ENCODE results near the gene TAOK1. TPM values are rescaled to one million over a fixed set of nuclear protein-coding genes. Genes with fewer than 3 reads are reported as not detected.

TAOK1 gene
- total RNA-seq, 1 experiment from 2014 or later, result 87.1 TPM

DNA sequence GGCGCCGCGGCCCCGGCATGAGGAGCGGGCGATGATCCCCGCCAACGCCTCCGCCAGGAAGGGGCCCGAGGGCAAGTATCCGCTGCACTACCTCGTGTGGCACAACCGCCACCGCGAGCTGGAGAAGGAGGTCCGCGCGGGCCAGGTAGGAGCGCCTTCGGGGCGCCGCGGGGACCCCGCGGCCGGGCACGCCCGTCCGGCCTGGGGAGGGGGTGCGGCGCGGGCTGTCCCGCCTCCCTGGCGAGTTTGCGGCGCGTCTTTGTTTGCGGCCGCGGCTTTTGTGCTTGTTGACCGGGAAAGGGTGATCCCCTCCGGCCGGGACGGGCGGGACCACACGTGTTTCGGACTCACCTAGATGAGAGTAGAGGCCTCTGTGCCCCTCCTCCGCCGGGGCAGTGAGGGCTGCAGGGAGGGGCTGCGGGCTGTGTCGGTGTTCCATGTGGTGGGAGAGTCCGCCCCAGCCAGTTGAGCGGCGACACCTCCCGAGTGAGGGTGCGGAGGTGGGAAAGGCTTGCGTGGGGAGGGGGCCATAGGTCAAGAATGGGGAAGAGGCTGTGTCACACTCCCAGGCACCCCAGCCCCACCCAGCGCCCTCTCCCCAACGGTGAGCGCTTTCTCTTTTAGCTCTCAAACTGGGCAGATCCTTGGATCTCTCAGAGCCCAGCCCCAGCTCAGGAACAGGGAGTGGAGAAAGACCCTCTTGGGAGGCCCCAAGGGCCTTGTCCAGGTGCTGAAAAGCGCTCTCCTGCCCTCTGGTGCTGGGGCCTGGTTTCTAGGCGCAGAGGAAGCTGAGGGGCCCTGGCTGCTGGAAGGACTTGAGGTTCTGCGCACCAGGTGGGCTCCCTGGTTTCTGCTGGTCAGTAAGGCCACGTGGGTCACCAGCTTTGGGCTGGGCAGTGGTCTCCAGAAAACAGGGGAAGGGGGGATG lies 203.7 kb downstream of the TAOK1 start (continued):
- TF ChIP-seq, protein P1, sequence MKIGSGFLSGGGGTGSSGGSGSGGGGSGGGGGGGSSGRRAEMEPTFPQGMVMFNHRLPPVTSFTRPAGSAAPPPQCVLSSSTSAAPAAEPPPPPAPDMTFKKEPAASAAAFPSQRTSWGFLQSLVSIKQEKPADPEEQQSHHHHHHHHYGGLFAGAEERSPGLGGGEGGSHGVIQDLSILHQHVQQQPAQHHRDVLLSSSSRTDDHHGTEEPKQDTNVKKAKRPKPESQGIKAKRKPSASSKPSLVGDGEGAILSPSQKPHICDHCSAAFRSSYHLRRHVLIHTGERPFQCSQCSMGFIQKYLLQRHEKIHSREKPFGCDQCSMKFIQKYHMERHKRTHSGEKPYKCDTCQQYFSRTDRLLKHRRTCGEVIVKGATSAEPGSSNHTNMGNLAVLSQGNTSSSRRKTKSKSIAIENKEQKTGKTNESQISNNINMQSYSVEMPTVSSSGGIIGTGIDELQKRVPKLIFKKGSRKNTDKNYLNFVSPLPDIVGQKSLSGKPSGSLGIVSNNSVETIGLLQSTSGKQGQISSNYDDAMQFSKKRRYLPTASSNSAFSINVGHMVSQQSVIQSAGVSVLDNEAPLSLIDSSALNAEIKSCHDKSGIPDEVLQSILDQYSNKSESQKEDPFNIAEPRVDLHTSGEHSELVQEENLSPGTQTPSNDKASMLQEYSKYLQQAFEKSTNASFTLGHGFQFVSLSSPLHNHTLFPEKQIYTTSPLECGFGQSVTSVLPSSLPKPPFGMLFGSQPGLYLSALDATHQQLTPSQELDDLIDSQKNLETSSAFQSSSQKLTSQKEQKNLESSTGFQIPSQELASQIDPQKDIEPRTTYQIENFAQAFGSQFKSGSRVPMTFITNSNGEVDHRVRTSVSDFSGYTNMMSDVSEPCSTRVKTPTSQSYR (CRISPR knock-in tag; IDR thresholded peaks at IDR 0.05), result peak; percentile 77; the same call in 1 of the 2 replicates
- no peak for TF ChIP-seq ELF4 (CRISPR knock-in tag; IDR thresholded peaks at IDR 0.05; ENCODE audit: low read depth)
- TF ChIP-seq ZNF232 (CRISPR knock-in tag; IDR thresholded peaks at IDR 0.05), result no peak
- peak; percentile 98 for TF ChIP-seq SMAD4 (CRISPR knock-in tag; IDR thresholded peaks at IDR 0.05)
- no peak for TF ChIP-seq ZNF138 (CRISPR knock-in tag; conservative IDR thresholded peaks at IDR 0.05)
- TF ChIP-seq, protein P2, sequence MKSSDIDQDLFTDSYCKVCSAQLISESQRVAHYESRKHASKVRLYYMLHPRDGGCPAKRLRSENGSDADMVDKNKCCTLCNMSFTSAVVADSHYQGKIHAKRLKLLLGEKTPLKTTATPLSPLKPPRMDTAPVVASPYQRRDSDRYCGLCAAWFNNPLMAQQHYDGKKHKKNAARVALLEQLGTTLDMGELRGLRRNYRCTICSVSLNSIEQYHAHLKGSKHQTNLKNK (CRISPR knock-in tag; IDR thresholded peaks at IDR 0.05), result no peak
- peak; percentile 66; the same call in 1 of the 2 replicates for TF ChIP-seq RELA (CRISPR knock-in tag; IDR thresholded peaks at IDR 0.05; ENCODE audit: borderline replicate concordance)
- TF ChIP-seq FOXK1 (CRISPR knock-in tag; IDR thresholded peaks at IDR 0.05), result peak; percentile 48; the same call in 1 of the 2 replicates
- TF ChIP-seq ZNF423 (CRISPR knock-in tag; IDR thresholded peaks at IDR 0.05), result no peak
- TF ChIP-seq, protein P3, sequence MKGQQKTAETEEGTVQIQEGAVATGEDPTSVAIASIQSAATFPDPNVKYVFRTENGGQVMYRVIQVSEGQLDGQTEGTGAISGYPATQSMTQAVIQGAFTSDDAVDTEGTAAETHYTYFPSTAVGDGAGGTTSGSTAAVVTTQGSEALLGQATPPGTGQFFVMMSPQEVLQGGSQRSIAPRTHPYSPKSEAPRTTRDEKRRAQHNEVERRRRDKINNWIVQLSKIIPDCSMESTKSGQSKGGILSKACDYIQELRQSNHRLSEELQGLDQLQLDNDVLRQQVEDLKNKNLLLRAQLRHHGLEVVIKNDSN (CRISPR knock-in tag; IDR thresholded peaks at IDR 0.05), result peak; percentile 80
- TF ChIP-seq NFE2L1 (CRISPR knock-in tag; IDR thresholded peaks at IDR 0.05), result peak; percentile 62; the same call in 1 of the 2 replicates
- TF ChIP-seq NR1H2 (CRISPR knock-in tag; IDR thresholded peaks at IDR 0.05), result peak; percentile 58; the same call in 1 of the 2 replicates
- no peak for TF ChIP-seq ETV6 (CRISPR knock-in tag; IDR thresholded peaks at IDR 0.05)
- TF ChIP-seq TEAD1 (CRISPR knock-in tag; IDR thresholded peaks at IDR 0.05), result 0 out of 2 replicates have a peak, but pooled peaks have one; percentile 40
- peak; percentile 56; the same call in 1 of the 2 replicates for TF ChIP-seq ERG (CRISPR knock-in tag; IDR thresholded peaks at IDR 0.05)
- TF ChIP-seq NR3C1 (CRISPR knock-in tag; conservative IDR thresholded peaks at IDR 0.05; ENCODE audit: low read depth), result no peak; the same call in 1 of the 2 replicates
- TF ChIP-seq USF2 (CRISPR knock-in tag; IDR thresholded peaks at IDR 0.05), result no peak; the same call in 1 of the 2 replicates
- TF ChIP-seq IRF2 (CRISPR knock-in tag; IDR thresholded peaks at IDR 0.05; ENCODE audit: borderline replicate concordance, low read depth), result peak; percentile 73; the same call in 1 of the 2 replicates
- peak; percentile 5; the same call in 1 of the 2 replicates for TF ChIP-seq HMGXB4 (CRISPR knock-in tag; IDR thresholded peaks at IDR 0.05)
- no peak for TF ChIP-seq EMX1 (CRISPR knock-in tag; IDR thresholded peaks at IDR 0.05)
- TF ChIP-seq ZBTB21 (CRISPR knock-in tag; IDR thresholded peaks at IDR 0.05; ENCODE audit: borderline replicate concordance), result peak; percentile 66; the same call in 1 of the 2 replicates
- peak; percentile 79 for TF ChIP-seq NR2C2 (CRISPR knock-in tag; IDR thresholded peaks at IDR 0.05)
- peak; percentile 93 for TF ChIP-seq TEAD4 (CRISPR knock-in tag; IDR thresholded peaks at IDR 0.05)
- no peak for TF ChIP-seq ZNF396 (CRISPR knock-in tag; IDR thresholded peaks at IDR 0.05; ENCODE audit: borderline replicate concordance)
- TF ChIP-seq SOX15 (CRISPR knock-in tag; IDR thresholded peaks at IDR 0.05), result no peak
- TF ChIP-seq, protein P4, sequence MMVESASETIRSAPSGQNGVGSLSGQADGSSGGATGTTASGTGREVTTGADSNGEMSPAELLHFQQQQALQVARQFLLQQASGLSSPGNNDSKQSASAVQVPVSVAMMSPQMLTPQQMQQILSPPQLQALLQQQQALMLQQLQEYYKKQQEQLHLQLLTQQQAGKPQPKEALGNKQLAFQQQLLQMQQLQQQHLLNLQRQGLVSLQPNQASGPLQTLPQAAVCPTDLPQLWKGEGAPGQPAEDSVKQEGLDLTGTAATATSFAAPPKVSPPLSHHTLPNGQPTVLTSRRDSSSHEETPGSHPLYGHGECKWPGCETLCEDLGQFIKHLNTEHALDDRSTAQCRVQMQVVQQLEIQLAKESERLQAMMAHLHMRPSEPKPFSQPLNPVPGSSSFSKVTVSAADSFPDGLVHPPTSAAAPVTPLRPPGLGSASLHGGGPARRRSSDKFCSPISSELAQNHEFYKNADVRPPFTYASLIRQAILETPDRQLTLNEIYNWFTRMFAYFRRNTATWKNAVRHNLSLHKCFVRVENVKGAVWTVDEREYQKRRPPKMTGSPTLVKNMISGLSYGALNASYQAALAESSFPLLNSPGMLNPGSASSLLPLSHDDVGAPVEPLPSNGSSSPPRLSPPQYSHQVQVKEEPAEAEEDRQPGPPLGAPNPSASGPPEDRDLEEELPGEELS (CRISPR knock-in tag; IDR thresholded peaks at IDR 0.05), result peak; percentile 10; the same call in 1 of the 2 replicates
- no peak; the same call in 1 of the 2 replicates for TF ChIP-seq NFYB (CRISPR knock-in tag; conservative IDR thresholded peaks at IDR 0.05; ENCODE audit: low read depth)
- TF ChIP-seq KAT7 (CRISPR knock-in tag; IDR thresholded peaks at IDR 0.05; ENCODE audit: borderline replicate concordance), result no peak
